HepG2 (cell line): ENCODE data around the gene PHKB. TPM values are rescaled to one million over a fixed set of nuclear protein-coding genes. Genes with fewer than 3 reads are reported as not detected.
A peak's percentile ranks its signal among the peaks of the same experiment; 100 is the strongest.

Experiments
- DNMT1 ChIP-seq: sonication (generic); formaldehyde crosslinking; IDR thresholded peaks from 2 replicates; pipeline ENCODE4 v1.5.1; 2020; ENCODE audit warnings: mild to moderate bottlenecking, missing genetic modification reagents
- ETV5 ChIP-seq: IDR thresholded peaks from 2 replicates; pipeline ENCODE4 v1.6.1; 2018; ENCODE audit warnings: missing biosample characterization, missing genetic modification reagents, inconsistent platforms, borderline replicate concordance
- KDM5B ChIP-seq: sonication (generic); formaldehyde crosslinking; IDR thresholded peaks from 2 replicates; pipeline ENCODE4 v1.4.0; 2020; ENCODE audit warnings: missing genetic modification reagents, mild to moderate bottlenecking, borderline replicate concordance
- MED8 ChIP-seq: sonication (generic); formaldehyde crosslinking; IDR thresholded peaks from 2 replicates; pipeline ENCODE4 v1.8.1; 2023; ENCODE audit warnings: mild to moderate bottlenecking, missing genetic modification reagents; ENCODE audit not compliant: insufficient replicate concordance
- MXD4 ChIP-seq: IDR thresholded peaks from 2 replicates; pipeline ENCODE4 v1.6.1; 2016; ENCODE audit warnings: mild to moderate bottlenecking, missing biosample characterization, missing genetic modification reagents
- NCOA1 ChIP-seq: sonication (generic); formaldehyde crosslinking; IDR thresholded peaks from 2 replicates; pipeline ENCODE4 v1.9.0; 2021; ENCODE audit warnings: missing genetic modification reagents
- NFKB2 ChIP-seq: sonication (generic); formaldehyde crosslinking; IDR thresholded peaks from 2 replicates; pipeline ENCODE4 v1.4.0; 2020; ENCODE audit warnings: missing genetic modification reagents, borderline replicate concordance
- PHF5A ChIP-seq: IDR thresholded peaks from one replicate; pipeline ENCODE4 v1.6.1; 2018; ENCODE audit warnings: low read depth, missing genetic modification reagents; ENCODE audit not compliant: unreplicated experiment
- SAFB2 ChIP-seq: sonication (generic); formaldehyde crosslinking; IDR thresholded peaks from 2 replicates; pipeline ENCODE4 v1.5.1; 2020; ENCODE audit warnings: missing genetic modification reagents, low read depth, mild to moderate bottlenecking, borderline replicate concordance
- SIX1 ChIP-seq: sonication (generic); formaldehyde crosslinking; IDR thresholded peaks from 2 replicates; pipeline ENCODE4 v1.4.0; 2020; ENCODE audit warnings: missing genetic modification reagents, borderline replicate concordance
- ZNF160 ChIP-seq: sonication (generic); formaldehyde crosslinking; IDR thresholded peaks from 2 replicates; pipeline ENCODE4 v1.8.0; 2022; ENCODE audit warnings: mild to moderate bottlenecking, inconsistent platforms, missing genetic modification reagents
- ZNF263 ChIP-seq: sonication (generic); formaldehyde crosslinking; IDR thresholded peaks from 2 replicates; pipeline ENCODE4 v1.4.0; 2020; ENCODE audit warnings: missing genetic modification reagents
- ZNF460 ChIP-seq: sonication (generic); formaldehyde crosslinking; IDR thresholded peaks from 2 replicates; pipeline ENCODE4 v1.5.1; 2020; ENCODE audit warnings: missing genetic modification reagents, mild to moderate bottlenecking, borderline replicate concordance
- ZNF549 ChIP-seq: sonication (generic); formaldehyde crosslinking; IDR thresholded peaks from 2 replicates; pipeline ENCODE4 v1.5.0; 2020; ENCODE audit warnings: missing genetic modification reagents
- ZNF556 ChIP-seq: sonication (generic); formaldehyde crosslinking; IDR thresholded peaks from 2 replicates; pipeline ENCODE4 v1.4.0; 2020; ENCODE audit warnings: mild to moderate bottlenecking, missing genetic modification reagents, borderline replicate concordance
- ZNF557 ChIP-seq: sonication (generic); formaldehyde crosslinking; IDR thresholded peaks from 2 replicates; pipeline ENCODE4 v1.4.0; 2020; ENCODE audit warnings: missing genetic modification reagents
- ZNF674 ChIP-seq: sonication (generic); formaldehyde crosslinking; IDR thresholded peaks from 2 replicates; pipeline ENCODE4 v1.5.0; 2020; ENCODE audit warnings: low read depth, mild to moderate bottlenecking, missing genetic modification reagents
- ZSCAN30 ChIP-seq: sonication (generic); formaldehyde crosslinking; IDR thresholded peaks from 2 replicates; pipeline ENCODE4 v1.5.0; 2020; ENCODE audit warnings: mild to moderate bottlenecking, missing genetic modification reagents
- ZZZ3 ChIP-seq: sonication (generic); formaldehyde crosslinking; IDR thresholded peaks from 2 replicates; pipeline ENCODE4 v1.4.0; 2020; ENCODE audit warnings: missing genetic modification reagents, mild to moderate bottlenecking, borderline replicate concordance
- polyA plus RNA-seq, 8 experiments: library from polyadenylated mRNA; depleted of rRNA in 3 of 8; stranded (reverse) in 7 of 8; unstranded in 1 of 8; fragments of >200 nt; fragmentation: Illumina TruSeq in 4 of 8; extraction: Trizol in 4 of 8; gene quantifications; 2 replicates each; pipeline versions ENCODE4 v1.2.1 to v1.2.3, GENCODE V29; 2011 to 2016; ENCODE audit warnings: low read depth in 4 of 8, missing spikeins in 1 of 8, mixed read lengths in 1 of 8; ENCODE audit not compliant: insufficient read depth in 1 of 8
- total RNA-seq, 5 experiments: library from RNA; depleted of rRNA; stranded (reverse); fragments of >200 nt; fragmentation: Illumina TruSeq; extraction: Trizol; gene quantifications; 2 replicates each; pipeline ENCODE4 v1.2.3, GENCODE V29; 2016; ENCODE audit warnings: low read depth in 1 of 5
- TF ChIP-seq, protein P1 (sequence below): sonication (generic); formaldehyde crosslinking; IDR thresholded peaks from 2 replicates; pipeline ENCODE4 v1.5.1; 2020; ENCODE audit warnings: missing genetic modification reagents, mild to moderate bottlenecking, borderline replicate concordance
- TF ChIP-seq, protein P2 (sequence below): sonication (generic); formaldehyde crosslinking; IDR thresholded peaks from 2 replicates; pipeline ENCODE4 v1.4.0; 2020; ENCODE audit warnings: low read depth, mild to moderate bottlenecking, missing genetic modification reagents
- TF ChIP-seq, protein P3 (sequence below): sonication (generic); formaldehyde crosslinking; IDR thresholded peaks from 2 replicates; pipeline ENCODE4 v1.5.1; 2020; ENCODE audit warnings: mild to moderate bottlenecking, moderate library complexity, missing genetic modification reagents
- TF ChIP-seq, protein P4 (sequence below): sonication (generic); formaldehyde crosslinking; IDR thresholded peaks from 2 replicates; pipeline ENCODE4 v1.4.0; 2020; ENCODE audit warnings: mild to moderate bottlenecking, missing genetic modification reagents
- TF ChIP-seq, protein P5 (sequence below): sonication (generic); formaldehyde crosslinking; IDR thresholded peaks from 2 replicates; pipeline ENCODE4 v1.4.0; 2020; ENCODE audit warnings: missing genetic modification reagents

PHKB gene
- total and polyA plus RNA-seq, 2 of the 13 experiments (the other 11 are each of a cell fraction or from before 2014, with no cell fraction given), result 66.0 to 80.8 TPM

DNA sequence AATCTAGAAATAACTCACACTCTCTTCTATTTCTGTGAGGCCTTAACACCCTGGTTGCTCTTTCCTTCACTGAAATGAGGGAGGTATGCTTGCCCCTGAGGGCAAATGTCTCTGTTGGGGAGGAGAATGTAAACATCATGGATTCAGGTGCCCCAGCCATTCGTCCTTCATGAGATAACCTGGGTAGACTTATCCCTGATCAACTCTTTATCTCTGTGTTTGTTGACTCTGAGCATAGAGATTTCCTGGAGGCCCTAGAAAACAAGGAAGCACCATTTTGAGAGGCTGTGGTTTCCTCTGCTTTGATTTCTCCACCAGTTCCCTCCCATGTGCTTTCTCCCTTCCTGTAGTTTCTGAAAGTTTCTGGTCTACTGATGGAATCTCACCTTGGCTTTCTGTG, 77.3 kb downstream of the PHKB start (continued):
- TF ChIP-seq, protein P1, sequence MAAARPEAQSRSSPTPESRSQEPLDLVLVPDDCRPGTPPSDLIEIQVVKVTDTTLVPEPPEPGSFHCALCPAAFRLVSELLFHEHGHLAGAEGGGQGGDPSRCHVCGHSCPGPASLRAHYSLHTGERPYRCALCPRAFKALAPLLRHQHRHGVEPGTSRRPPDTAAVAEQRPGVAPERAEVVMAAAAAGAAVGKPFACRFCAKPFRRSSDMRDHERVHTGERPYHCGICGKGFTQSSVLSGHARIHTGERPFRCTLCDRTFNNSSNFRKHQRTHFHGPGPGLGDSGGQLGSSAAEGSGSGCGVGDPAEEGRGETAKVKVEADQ (CRISPR knock-in tag), result peak; percentile 68; the same call in 1 of the 2 replicates
- TF ChIP-seq ZNF556 (CRISPR knock-in tag) (peak; percentile 90; the same call in 1 of the 2 replicates), MED8 (CRISPR knock-in tag) (no peak), ZSCAN30 (CRISPR knock-in tag) (no peak), DNMT1 (no peak), ZZZ3 (CRISPR knock-in tag) (no peak), ZNF557 (CRISPR knock-in tag) (no peak), PHF5A (CRISPR knock-in tag) (peak; percentile 95), ZNF674 (no peak), SAFB2 (CRISPR knock-in tag) (no peak), ZNF549 (CRISPR knock-in tag) (no peak; the same call in 1 of the 2 replicates), NCOA1 (CRISPR knock-in tag) (no peak), ZNF460 (CRISPR knock-in tag) (peak; percentile 42; the same call in 1 of the 2 replicates), ZNF263 (CRISPR knock-in tag) (no peak; the same call in 1 of the 2 replicates), ZNF160 (CRISPR knock-in tag) (0 out of 2 replicates have a peak, but pooled peaks have one; percentile 42), NFKB2 (CRISPR knock-in tag) (no peak), MXD4 (CRISPR knock-in tag) (peak; percentile 55; the same call in 1 of the 2 replicates), KDM5B (CRISPR knock-in tag) (no peak), ETV5 (CRISPR knock-in tag) (peak; percentile 97), SIX1 (CRISPR knock-in tag) (peak; percentile 88; the same call in 1 of the 2 replicates)
- TF ChIP-seq, protein P2, sequence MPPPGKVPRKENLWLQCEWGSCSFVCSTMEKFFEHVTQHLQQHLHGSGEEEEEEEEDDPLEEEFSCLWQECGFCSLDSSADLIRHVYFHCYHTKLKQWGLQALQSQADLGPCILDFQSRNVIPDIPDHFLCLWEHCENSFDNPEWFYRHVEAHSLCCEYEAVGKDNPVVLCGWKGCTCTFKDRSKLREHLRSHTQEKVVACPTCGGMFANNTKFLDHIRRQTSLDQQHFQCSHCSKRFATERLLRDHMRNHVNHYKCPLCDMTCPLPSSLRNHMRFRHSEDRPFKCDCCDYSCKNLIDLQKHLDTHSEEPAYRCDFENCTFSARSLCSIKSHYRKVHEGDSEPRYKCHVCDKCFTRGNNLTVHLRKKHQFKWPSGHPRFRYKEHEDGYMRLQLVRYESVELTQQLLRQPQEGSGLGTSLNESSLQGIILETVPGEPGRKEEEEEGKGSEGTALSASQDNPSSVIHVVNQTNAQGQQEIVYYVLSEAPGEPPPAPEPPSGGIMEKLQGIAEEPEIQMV, result peak; percentile 62
- TF ChIP-seq, protein P3, sequence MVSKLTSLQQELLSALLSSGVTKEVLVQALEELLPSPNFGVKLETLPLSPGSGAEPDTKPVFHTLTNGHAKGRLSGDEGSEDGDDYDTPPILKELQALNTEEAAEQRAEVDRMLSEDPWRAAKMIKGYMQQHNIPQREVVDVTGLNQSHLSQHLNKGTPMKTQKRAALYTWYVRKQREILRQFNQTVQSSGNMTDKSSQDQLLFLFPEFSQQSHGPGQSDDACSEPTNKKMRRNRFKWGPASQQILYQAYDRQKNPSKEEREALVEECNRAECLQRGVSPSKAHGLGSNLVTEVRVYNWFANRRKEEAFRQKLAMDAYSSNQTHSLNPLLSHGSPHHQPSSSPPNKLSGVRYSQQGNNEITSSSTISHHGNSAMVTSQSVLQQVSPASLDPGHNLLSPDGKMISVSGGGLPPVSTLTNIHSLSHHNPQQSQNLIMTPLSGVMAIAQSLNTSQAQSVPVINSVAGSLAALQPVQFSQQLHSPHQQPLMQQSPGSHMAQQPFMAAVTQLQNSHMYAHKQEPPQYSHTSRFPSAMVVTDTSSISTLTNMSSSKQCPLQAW (CRISPR knock-in tag), result peak; percentile 67; the same call in 1 of the 2 replicates
- TF ChIP-seq, protein P4, sequence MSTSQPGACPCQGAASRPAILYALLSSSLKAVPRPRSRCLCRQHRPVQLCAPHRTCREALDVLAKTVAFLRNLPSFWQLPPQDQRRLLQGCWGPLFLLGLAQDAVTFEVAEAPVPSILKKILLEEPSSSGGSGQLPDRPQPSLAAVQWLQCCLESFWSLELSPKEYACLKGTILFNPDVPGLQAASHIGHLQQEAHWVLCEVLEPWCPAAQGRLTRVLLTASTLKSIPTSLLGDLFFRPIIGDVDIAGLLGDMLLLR, result no peak
- TF ChIP-seq, protein P5, sequence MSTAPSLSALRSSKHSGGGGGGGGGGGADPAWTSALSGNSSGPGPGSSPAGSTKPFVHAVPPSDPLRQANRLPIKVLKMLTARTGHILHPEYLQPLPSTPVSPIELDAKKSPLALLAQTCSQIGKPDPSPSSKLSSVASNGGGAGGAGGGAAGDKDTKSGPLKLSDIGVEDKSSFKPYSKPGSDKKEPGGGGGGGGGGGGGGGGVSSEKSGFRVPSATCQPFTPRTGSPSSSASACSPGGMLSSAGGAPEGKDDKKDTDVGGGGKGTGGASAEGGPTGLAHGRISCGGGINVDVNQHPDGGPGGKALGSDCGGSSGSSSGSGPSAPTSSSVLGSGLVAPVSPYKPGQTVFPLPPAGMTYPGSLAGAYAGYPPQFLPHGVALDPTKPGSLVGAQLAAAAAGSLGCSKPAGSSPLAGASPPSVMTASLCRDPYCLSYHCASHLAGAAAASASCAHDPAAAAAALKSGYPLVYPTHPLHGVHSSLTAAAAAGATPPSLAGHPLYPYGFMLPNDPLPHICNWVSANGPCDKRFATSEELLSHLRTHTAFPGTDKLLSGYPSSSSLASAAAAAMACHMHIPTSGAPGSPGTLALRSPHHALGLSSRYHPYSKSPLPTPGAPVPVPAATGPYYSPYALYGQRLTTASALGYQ, result peak; percentile 98
